Measurements from ENCODE around the gene THSD4. TPM values are rescaled to one million over a fixed set of nuclear protein-coding genes. Genes with fewer than 3 reads are reported as not detected.

Gene THSD4
- polyA plus RNA-seq, 1 donor from 2014 or later: 0.46 TPM

GRCh38 chr15:71565006-71565405 is 449.7 kb downstream of the THSD4 start:
- H3K27ac ChIP-seq (ENCODE audit: low read length): no peak overlapping the region
- no peaks in the 10 kb centered on the region for H3K79me2 ChIP-seq (replicated peaks; ENCODE audit: insufficient read depth, low read length)
- no peaks in the 10 kb centered on the region for H3K9me2 ChIP-seq (ENCODE audit: insufficient read depth, low read length)
- H3K4me3 ChIP-seq (ENCODE audit: low read length): no peak overlapping the region
- H3K27me3 ChIP-seq (ENCODE audit: insufficient read depth, low read depth, low read length): no peaks in the 10 kb centered on the region
- no peak overlapping the region for H2AFZ ChIP-seq (ENCODE audit: low read depth, low read length)
- H3K4me2 ChIP-seq (ENCODE audit: low read length): no peak overlapping the region
- no peaks in the 10 kb centered on the region for H3K9me3 ChIP-seq (ENCODE audit: low read length)
- H3K9ac ChIP-seq (ENCODE audit: low read length): no peak overlapping the region
- H3K36me3 ChIP-seq (ENCODE audit: insufficient read depth, low read length): no peaks in the 10 kb centered on the region
- no peaks in the 10 kb centered on the region for H3F3A ChIP-seq (ENCODE audit: insufficient read depth, low read length, poor library complexity, severe bottlenecking)
- no peaks in the 10 kb centered on the region for H4K20me1 ChIP-seq (ENCODE audit: insufficient read depth)
- TF ChIP-seq MXI1 (conservative IDR thresholded peaks at IDR 0.05; ENCODE audit: poor library complexity, severe bottlenecking) (no peak), CTCF (IDR thresholded peaks at IDR 0.05; ENCODE audit: poor library complexity, severe bottlenecking) (no peak), POLR2AphosphoS5 (IDR thresholded peaks at IDR 0.05) (no peak), TAF1 (IDR thresholded peaks at IDR 0.05; ENCODE audit: low read depth) (no peak), SMC3 (conservative IDR thresholded peaks at IDR 0.05; ENCODE audit: poor library complexity) (no peak), RAD21 (conservative IDR thresholded peaks at IDR 0.05) (no peak), EZH2 (IDR thresholded peaks at IDR 0.05; ENCODE audit: borderline replicate concordance, insufficient read depth, low read length, poor library complexity, severe bottlenecking) (no peak), EP300 (conservative IDR thresholded peaks at IDR 0.05; ENCODE audit: poor library complexity, severe bottlenecking) (no peak), REST (IDR thresholded peaks at IDR 0.05; ENCODE audit: borderline replicate concordance) (no peak)

GRCh38 chr15:71565631-71566160 is 450.4 kb downstream of the THSD4 start:
- Histone ChIP-seq H3K4me2 (ENCODE audit: low read length) (no peak overlapping the region), H3K27me3 (ENCODE audit: insufficient read depth, low read depth, low read length) (no peaks in the 10 kb centered on the region), H3K36me3 (ENCODE audit: insufficient read depth, low read length) (no peaks in the 10 kb centered on the region), H3K27ac (ENCODE audit: low read length) (no peak overlapping the region), H2AFZ (ENCODE audit: low read depth, low read length) (no peak overlapping the region), H3K79me2 (replicated peaks; ENCODE audit: insufficient read depth, low read length) (no peaks in the 10 kb centered on the region), H3F3A (ENCODE audit: insufficient read depth, low read length, poor library complexity, severe bottlenecking) (no peaks in the 10 kb centered on the region), H4K20me1 (ENCODE audit: insufficient read depth) (no peaks in the 10 kb centered on the region), H3K4me3 (ENCODE audit: low read length) (no peak overlapping the region), H3K9me2 (ENCODE audit: insufficient read depth, low read length) (no peaks in the 10 kb centered on the region), H3K9me3 (ENCODE audit: low read length) (no peaks in the 10 kb centered on the region), H3K9ac (ENCODE audit: low read length) (no peak overlapping the region)
- TF ChIP-seq CTCF (IDR thresholded peaks at IDR 0.05; ENCODE audit: poor library complexity, severe bottlenecking) (no peak), TAF1 (IDR thresholded peaks at IDR 0.05; ENCODE audit: low read depth) (no peak), SMC3 (conservative IDR thresholded peaks at IDR 0.05; ENCODE audit: poor library complexity) (no peak), MXI1 (conservative IDR thresholded peaks at IDR 0.05; ENCODE audit: poor library complexity, severe bottlenecking) (no peak), POLR2AphosphoS5 (IDR thresholded peaks at IDR 0.05) (no peak), EZH2 (IDR thresholded peaks at IDR 0.05; ENCODE audit: borderline replicate concordance, insufficient read depth, low read length, poor library complexity, severe bottlenecking) (no peak), REST (IDR thresholded peaks at IDR 0.05; ENCODE audit: borderline replicate concordance) (no peak), RAD21 (conservative IDR thresholded peaks at IDR 0.05) (no peak), EP300 (conservative IDR thresholded peaks at IDR 0.05; ENCODE audit: poor library complexity, severe bottlenecking) (no peak)

Measured in neural cell (in vitro differentiated cells).